Muscle layer of colon (tissue), 2 donors: ENCODE data around the gene TBC1D1.

Experiments used
- H3K27ac ChIP-seq: one replicate; pipeline ENCODE4 v1.7.0; 2013; ENCODE audit warnings: low read depth, mild to moderate bottlenecking, low read length, moderate library complexity
- H3K27me3 ChIP-seq, 2 donors: one replicate each; pipeline ENCODE4 v1.7.0; 2013; ENCODE audit warnings: low read length in 2 of 2, mild to moderate bottlenecking in 2 of 2; ENCODE audit not compliant: insufficient read depth in 2 of 2, control insufficient read depth in 1 of 2
- H3K36me3 ChIP-seq: one replicate; pipeline ENCODE4 v1.7.0; 2013; ENCODE audit warnings: mild to moderate bottlenecking, low read length; ENCODE audit not compliant: insufficient read depth
- H3K4me1 ChIP-seq: one replicate; pipeline ENCODE4 v1.7.0; 2013; ENCODE audit warnings: mild to moderate bottlenecking, low read length; ENCODE audit not compliant: insufficient read depth
- H3K4me3 ChIP-seq, 2 donors: one replicate each; pipeline ENCODE4 v1.7.0; 2013; ENCODE audit warnings: low read length in 2 of 2, low read depth in 1 of 2, mild to moderate bottlenecking in 1 of 2, moderate library complexity in 1 of 2
- H3K9ac ChIP-seq: one replicate; pipeline ENCODE4 v1.7.0; 2013; ENCODE audit warnings: low read length
- H3K9me3 ChIP-seq: one replicate; pipeline ENCODE4 v1.7.0; 2013; ENCODE audit warnings: mild to moderate bottlenecking, low read length
- donor health status: abdominal sarcoma.
- donor health status: Adenocarcinoma of cecum.

Gene TBC1D1

DNA sequence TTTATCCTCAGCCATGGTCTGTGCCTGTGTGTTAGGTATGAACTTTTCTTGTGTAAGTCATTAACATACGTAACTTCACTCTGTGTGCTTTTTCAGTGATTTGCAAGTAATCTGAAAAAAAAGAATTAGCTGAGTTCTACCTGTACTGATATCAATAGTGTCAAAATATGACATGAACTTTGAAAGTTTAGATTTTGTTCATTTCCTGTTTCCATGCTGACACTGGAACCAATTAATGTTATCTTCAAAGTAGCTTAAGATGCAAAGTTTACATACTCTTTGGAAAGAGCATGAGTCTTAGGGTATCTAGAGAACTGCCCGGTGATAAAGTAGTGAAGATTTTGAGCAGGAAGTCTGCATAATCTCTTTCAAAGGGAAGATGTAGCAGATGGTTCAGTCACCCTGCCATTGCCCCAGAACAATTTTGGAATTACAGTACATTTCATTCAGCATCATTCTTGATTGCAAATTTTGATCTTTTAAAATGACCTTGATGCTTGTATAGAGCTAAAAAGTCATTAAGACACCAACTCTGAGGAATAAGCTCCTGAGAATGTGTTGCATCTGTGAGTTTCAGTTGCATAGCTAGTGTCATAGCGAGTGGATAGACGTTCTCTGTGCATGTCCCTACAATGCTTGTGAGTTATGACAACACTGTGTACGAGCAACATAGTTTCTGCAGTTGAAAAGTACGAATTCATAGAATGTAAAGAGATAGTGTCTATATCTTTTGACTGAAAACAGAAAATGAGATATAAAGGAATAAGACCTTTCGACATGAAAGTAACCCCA lies 199.8 kb downstream of the TBC1D1 start:
- Histone ChIP-seq H3K9me3 (no peaks in the 10 kb centered on the region), H3K9ac (no peak overlapping the region), H3K36me3 (peaks cover 29% of the 10 kb centered on the region), H3K27ac (no peak overlapping the region), H3K4me3 (no peak overlapping the region), H3K27me3 (no peaks in the 10 kb centered on the region), H3K4me1 (peaks cover 57% of the 10 kb centered on the region)

DNA sequence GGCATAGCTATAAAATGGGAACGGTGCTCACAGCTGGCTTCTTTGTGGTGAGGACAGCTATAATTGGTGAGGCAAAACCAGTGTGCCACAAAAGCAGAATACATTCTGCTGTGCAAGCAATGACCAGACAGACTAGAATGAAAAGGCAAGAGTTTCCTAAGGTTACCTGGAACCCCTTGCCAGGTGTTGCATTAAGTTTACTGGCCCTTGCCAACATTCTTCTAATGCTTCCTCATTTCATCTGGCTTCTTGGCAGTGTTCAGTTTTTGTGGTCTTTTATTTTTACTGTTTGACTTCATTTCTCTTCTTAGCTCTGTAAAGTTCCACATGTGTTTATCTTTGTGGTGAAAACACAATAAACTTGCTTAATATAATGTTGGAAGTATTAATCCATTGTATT lies 200.8 kb downstream of the TBC1D1 start:
- Histone ChIP-seq H3K9ac (no peak overlapping the region), H3K27ac (no peak overlapping the region), H3K27me3 (no peaks in the 10 kb centered on the region), H3K4me1 (peaks cover 47% of the 10 kb centered on the region), H3K36me3 (peaks cover 38% of the 10 kb centered on the region), H3K9me3 (no peaks in the 10 kb centered on the region), H3K4me3 (no peak overlapping the region)

DNA sequence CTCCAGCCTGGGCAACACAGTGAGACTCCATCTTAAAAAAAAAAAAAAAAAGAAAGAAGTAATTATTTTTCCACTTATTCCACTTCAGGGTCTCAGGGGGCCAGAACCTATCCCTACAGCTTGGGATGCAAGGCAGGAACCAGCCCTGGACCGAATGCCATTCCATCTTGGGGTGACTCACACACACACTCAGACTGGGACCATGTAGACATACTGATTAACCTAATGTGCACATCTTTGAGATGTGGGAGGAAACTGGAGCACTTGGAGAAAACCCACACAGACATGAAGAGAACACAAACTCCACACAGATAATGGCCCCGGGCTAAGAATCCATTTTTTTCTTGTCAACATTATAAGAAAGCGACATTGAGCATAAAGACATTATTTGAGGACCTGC lies 201.8 kb downstream of the TBC1D1 start:
- no peaks in the 10 kb centered on the region for H3K9me3 ChIP-seq
- H3K27me3 ChIP-seq: no peaks in the 10 kb centered on the region
- no peak overlapping the region for H3K4me3 ChIP-seq
- peaks cover 40% of the 10 kb centered on the region for H3K36me3 ChIP-seq
- no peak overlapping the region for H3K27ac ChIP-seq
- peaks cover 39% of the 10 kb centered on the region for H3K4me1 ChIP-seq
- no peak overlapping the region for H3K9ac ChIP-seq

GRCh38 chr4:38094419-38094818 lies 203.5 kb downstream of the TBC1D1 start:
- peaks cover 43% of the 10 kb centered on the region for H3K36me3 ChIP-seq
- no peaks in the 10 kb centered on the region for H3K27me3 ChIP-seq
- no peak overlapping the region for H3K27ac ChIP-seq

DNA sequence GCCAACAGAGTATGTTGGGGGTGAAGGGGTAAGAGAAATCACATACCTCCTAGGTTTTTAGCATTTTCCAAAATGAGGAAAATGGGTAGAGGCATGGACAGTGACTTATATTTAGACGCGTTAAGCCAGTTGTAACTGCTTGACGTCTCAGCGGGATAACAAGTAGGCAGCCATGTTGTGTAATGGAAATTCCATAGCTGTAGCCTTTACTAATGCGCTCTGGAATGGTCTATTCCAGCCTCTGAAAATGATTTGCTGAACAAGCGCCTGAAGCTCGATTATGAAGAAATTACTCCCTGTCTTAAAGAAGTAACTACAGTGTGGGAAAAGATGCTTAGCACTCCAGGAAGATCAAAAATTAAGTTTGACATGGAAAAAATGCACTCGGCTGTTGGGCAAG lies 204.8 kb downstream of the TBC1D1 start:
- Histone ChIP-seq H3K27me3 (no peaks in the 10 kb centered on the region), H3K9ac (no peak overlapping the region), H3K36me3 (peaks cover 33% of the 10 kb centered on the region), H3K4me3 (no peak overlapping the region), H3K4me1 (peaks cover 28% of the 10 kb centered on the region), H3K9me3 (no peaks in the 10 kb centered on the region), H3K27ac (no peak overlapping the region)

More at GRCh38 chr4:38094419-38094818, 203.5 kb downstream of the TBC1D1 start:
- Histone ChIP-seq H3K4me1 (peaks cover 30% of the 10 kb centered on the region), H3K4me3 (no peak overlapping the region), H3K9me3 (no peaks in the 10 kb centered on the region), H3K9ac (no peak overlapping the region)

GRCh38 chr4:38097818-38098217 lies 206.9 kb downstream of the TBC1D1 start:
- Histone ChIP-seq H3K9me3 (no peaks in the 10 kb centered on the region), H3K9ac (no peak overlapping the region), H3K4me1 (peaks cover 16% of the 10 kb centered on the region), H3K27ac (no peak overlapping the region), H3K4me3 (no peak overlapping the region), H3K36me3 (peaks cover 22% of the 10 kb centered on the region), H3K27me3 (no peaks in the 10 kb centered on the region)

DNA sequence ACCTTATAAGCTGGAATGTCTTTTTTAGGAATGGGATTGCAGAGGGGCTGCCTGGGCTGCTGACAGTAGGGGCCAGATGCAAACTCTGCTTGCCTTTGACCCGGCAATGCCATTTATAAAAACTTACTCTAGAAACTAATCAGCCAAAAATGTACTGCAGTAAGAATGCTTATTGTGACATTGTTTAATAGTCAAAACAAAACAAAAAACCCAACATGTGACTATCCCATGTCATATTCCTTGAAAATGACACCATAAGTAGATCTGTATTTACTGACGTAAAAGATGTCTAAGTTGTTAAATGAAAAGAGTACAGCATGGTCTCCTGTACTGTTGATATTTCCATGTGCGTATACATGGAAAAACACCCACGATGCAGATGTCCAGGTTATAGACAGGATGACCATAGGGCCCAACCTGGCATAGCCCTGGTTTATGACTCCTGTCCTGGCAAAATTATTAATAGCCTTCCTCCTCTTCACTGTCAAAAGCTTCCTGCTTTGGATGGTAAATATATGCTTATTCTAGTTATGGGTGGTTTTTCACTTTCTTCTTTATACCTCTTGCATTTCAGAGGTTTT lies 208.2 kb downstream of the TBC1D1 start:
- Histone ChIP-seq H3K27me3 (no peaks in the 10 kb centered on the region), H3K36me3 (peaks cover 30% of the 10 kb centered on the region), H3K27ac (no peak overlapping the region), H3K4me1 (peaks cover 16% of the 10 kb centered on the region), H3K9ac (no peak overlapping the region), H3K4me3 (no peak overlapping the region), H3K9me3 (no peaks in the 10 kb centered on the region)

DNA sequence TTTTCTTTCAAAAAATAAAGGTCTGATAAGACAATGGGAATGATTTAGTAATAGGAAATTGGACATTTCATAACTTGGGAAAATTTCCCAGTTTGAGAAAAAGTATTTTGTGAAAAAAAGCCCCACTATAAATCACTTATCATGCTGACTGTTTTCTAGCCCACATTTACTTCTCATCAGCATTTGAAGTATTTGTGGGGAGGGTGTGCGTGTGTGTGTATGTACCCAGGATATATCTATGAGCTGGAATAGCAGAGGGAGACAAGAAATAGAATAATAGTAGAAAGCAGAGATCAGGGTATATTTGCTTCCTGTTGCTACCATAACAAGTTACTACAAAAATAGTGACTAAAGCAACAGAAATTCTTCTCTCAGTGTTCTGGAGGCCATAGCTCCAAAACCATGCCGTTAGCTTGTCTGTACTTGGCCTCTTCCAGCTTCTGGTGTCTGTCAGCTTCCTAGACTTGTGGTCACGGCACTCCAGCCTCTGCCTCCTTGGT lies 209.1 kb downstream of the TBC1D1 start:
- Histone ChIP-seq H3K27ac (peak overlapping the region; percentile 12), H3K36me3 (peaks cover 34% of the 10 kb centered on the region), H3K4me1 (peaks cover 7% of the 10 kb centered on the region)

DNA sequence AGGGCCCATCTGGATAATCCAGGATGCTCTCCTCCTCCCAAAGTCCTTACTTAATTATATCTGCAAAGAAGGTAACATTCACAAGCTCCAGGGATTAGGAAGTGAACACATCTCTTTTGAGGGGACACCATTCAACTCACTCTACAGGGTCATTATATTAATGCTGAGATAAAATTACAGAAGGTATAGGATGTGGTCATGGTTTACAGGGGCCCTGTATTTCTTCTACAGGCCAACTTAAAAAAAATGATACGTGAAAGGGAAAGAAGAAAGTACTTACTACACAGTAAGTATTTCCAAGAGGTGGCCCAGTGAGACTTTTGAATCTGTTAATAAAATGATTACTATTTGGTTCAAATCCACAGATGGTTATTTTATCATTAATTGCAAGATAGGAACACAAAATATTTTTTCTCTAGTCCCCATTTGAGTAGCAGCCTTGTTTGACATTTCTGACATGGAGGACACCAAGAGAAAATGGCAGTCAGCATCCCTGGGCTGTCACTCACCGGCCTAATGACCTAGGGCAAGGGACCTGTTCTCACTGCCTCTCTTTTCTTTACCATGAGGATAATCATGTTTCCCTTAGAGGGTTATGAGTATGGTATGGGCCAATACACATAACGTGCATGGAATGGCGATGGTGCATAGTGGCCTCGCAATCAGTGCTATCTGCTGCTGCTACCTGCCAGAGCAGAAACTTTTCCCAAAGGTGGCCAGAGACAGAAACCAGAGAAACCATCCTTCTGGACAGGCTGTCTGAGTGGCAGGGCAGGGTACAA lies 209.8 kb downstream of the TBC1D1 start:
- Histone ChIP-seq H3K9ac (no peak overlapping the region), H3K9me3 (no peaks in the 10 kb centered on the region), H3K27ac (no peak overlapping the region), H3K36me3 (peaks cover 40% of the 10 kb centered on the region), H3K4me1 (peaks cover 7% of the 10 kb centered on the region), H3K4me3 (no peak overlapping the region), H3K27me3 (no peaks in the 10 kb centered on the region)

More for the DNA sequence above, 209.1 kb downstream of the TBC1D1 start:
- Histone ChIP-seq H3K27me3 (no peaks in the 10 kb centered on the region), H3K4me3 (no peak overlapping the region), H3K9ac (no peak overlapping the region), H3K9me3 (no peaks in the 10 kb centered on the region)

GRCh38 chr4:38101563-38101962 lies 210.7 kb downstream of the TBC1D1 start:
- Histone ChIP-seq H3K27ac (no peak overlapping the region), H3K36me3 (peaks cover 34% of the 10 kb centered on the region), H3K9ac (no peak overlapping the region), H3K9me3 (no peaks in the 10 kb centered on the region), H3K27me3 (no peaks in the 10 kb centered on the region), H3K4me3 (no peak overlapping the region), H3K4me1 (peaks cover 13% of the 10 kb centered on the region)

DNA sequence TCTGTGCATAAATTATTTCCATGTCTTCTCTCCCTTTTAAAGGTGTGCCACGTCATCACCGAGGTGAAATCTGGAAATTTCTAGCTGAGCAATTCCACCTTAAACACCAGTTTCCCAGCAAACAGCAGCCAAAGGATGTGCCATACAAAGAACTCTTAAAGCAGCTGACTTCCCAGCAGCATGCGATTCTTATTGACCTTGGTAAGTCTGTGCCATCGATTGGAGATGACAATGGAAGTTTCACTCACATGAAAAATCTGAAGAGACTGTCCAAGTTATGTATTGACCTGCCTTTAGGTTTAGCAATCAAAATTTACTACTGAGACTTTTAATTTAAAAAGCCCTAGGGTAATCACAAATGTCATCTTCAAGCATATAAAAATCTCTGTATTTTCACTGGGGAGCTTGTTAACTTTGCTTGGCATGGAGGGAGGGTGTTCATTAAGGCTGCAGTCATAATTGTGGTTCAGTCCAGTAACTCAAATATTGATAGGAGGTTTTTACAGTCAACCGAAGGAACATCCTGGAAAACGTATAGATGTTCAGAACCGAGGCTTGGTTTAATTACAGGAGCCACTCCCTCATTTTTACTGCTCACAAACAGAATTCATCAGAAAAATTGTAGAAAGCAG lies 212.2 kb downstream of the TBC1D1 start:
- peaks cover 39% of the 10 kb centered on the region for H3K36me3 ChIP-seq
- H3K9ac ChIP-seq: no peak overlapping the region
- no peak overlapping the region for H3K27ac ChIP-seq
- H3K27me3 ChIP-seq: no peaks in the 10 kb centered on the region
- H3K4me3 ChIP-seq: no peak overlapping the region
- no peaks in the 10 kb centered on the region for H3K9me3 ChIP-seq
- H3K4me1 ChIP-seq: peaks cover 21% of the 10 kb centered on the region
